ENCODE measurements around the gene PURB. TPM values are rescaled to one million over a fixed set of nuclear protein-coding genes. Genes with fewer than 3 reads are reported as not detected.
A peak's percentile ranks its signal among the peaks of the same experiment; 100 is the strongest.

Gene PURB
- total RNA-seq, 2 donors from 2014 or later: 10.5 to 10.9 TPM

DNA sequence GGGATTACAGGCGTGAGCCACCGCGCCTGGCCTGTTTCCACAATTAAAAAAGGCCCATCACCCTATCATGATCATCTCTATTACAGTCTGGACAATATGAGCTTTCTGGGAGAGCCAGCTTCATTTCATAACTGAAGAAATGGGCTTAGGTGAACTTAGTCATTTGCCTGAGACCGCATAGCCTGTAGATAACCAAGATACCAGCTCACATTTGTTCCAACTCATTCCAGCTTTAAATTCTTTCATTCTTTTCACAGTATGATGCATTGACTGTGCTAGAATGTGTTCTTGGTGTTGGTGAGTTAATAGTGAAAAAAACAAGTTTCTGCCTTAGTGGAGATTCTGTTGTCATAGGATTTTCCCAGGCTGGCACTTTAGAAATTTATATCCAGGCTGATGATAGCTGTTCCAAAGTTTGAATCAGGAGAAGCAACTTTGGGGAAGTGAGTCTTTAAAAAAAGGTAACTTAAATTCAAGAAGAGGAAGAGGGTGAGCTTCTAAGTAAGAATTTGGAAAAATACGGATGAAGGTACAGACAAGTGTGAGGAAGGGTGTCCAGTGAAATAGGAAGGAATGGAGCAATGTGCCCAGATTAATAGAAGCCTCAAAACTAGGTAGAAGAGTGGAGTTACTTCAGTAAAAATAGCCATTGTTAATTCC, 35.3 kb downstream of the PURB start:
- Histone ChIP-seq H3K9me3 (no peaks in the 10 kb centered on the region), H3K27ac (no peak overlapping the region), H3K4me1 (peaks cover 15% of the 10 kb centered on the region), H3K36me3 (replicated peaks in 1 of 2; ENCODE audit: insufficient read depth in 1 of 2, low read depth in 2 of 2) (no peaks in the 10 kb centered on the region), H3K4me3 (no peak overlapping the region), H3K27me3 (no peaks in the 10 kb centered on the region)
- no peak for ATAC-seq
- 71 to 83% methylated on average over 5 of the region's 5 CpGs for WGBS, 2 donors
- DNase-seq: no peak
- intact Hi-C loops (cut with DNase I): loop anchor here (10.0 kb wide), 2 partner anchors 255 to 285 kb away; no protein-coding TSS in a partner anchor
- TF ChIP-seq POLR2A (IDR thresholded peaks at IDR 0.05): no peak
- TF ChIP-seq, protein P1, sequence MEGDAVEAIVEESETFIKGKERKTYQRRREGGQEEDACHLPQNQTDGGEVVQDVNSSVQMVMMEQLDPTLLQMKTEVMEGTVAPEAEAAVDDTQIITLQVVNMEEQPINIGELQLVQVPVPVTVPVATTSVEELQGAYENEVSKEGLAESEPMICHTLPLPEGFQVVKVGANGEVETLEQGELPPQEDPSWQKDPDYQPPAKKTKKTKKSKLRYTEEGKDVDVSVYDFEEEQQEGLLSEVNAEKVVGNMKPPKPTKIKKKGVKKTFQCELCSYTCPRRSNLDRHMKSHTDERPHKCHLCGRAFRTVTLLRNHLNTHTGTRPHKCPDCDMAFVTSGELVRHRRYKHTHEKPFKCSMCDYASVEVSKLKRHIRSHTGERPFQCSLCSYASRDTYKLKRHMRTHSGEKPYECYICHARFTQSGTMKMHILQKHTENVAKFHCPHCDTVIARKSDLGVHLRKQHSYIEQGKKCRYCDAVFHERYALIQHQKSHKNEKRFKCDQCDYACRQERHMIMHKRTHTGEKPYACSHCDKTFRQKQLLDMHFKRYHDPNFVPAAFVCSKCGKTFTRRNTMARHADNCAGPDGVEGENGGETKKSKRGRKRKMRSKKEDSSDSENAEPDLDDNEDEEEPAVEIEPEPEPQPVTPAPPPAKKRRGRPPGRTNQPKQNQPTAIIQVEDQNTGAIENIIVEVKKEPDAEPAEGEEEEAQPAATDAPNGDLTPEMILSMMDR (IDR thresholded peaks at IDR 0.05): no peak

DNA sequence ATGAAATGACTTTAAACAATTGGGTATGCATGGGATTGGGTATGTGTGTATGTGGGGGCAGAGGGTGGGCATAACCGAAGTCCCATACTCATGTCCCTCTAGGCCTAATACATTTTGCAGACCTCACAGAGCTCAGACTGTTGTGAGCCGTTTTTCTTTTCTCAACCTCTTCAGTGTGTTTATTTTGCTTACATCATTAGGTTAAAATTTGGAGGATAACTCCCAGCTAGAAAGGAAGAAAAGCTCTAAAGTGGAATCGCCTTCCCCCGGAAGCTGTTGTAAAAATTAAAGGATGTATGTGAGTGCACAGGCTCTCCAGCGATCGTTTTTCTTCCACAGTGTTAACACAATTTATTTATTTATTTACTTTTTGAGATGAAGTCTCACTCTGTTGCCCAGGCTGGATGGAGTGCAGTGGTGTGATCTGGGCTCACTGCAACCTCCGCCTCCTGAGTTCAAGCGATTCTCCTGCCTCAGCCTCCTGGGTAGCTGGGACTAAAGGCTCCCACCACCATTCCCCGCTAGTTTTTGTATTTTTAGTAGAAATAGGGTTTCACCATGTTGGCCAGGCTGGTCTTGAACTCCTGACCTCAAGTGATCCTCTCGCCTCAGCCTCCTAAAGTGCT, 36.0 kb downstream of the PURB start:
- peaks cover 15% of the 10 kb centered on the region for H3K4me1 ChIP-seq

DNA sequence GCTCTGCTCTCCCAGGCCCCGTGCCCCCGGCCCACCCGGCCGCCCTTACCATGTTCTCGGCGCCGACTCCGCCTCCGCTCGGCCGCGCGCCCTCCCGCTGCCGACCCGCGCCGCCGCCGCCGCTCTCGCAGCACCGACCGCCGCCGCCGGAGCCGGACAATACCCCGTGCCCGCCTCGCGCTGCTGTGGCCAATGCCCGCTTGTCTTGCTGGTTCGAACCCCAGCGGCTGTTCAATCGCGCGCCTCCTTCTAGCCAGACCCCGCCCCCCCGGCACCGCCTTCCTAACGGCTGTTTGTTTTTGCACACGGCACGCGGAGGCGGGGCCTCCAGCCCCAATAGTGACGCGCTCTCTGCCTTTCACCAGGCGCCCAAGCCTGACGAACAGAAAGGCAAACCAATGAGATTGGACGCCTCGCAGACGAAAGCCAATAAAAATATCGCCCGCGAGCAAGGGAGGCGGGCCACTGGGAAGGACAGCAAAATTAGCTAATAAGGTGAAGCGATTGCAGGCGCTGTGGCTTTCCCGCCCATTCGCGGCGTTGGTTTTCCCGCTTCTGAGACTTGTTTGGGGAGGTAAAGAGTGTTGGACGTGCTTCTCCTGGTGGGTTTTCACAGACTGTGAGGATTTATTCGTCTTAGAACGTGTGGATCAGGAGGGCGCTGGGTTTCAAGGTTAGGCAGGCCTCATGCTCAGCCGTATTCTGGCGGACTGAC, 37.3 kb downstream of the PURB start, which contains the start of gene H2AZ2:
Gene H2AZ2, minus strand, starts transcription at position 168 of the 715 bp plus-strand sequence. Its CDS starts 116 bp downstream, at position 52.
- intact Hi-C loops (cut with DNase I): no loop called here
- ATAC-seq: peak; percentile 94
- Histone ChIP-seq H3K4me3 (peak within 1 kb of the TSS; percentile 54 to 63), H3K36me3 (replicated peaks in 1 of 2; ENCODE audit: insufficient read depth in 1 of 2, low read depth in 2 of 2) (no peaks in the 10 kb centered on the region), H3K4me1 (peaks cover 21% of the 10 kb centered on the region), H3K27me3 (no peaks in the 10 kb centered on the region), H3K9me3 (no peaks in the 10 kb centered on the region), H3K27ac (peak within 1 kb of the TSS; percentile 95 to 99 (median 96))
- peak; percentile 100 for DNase-seq
- TF ChIP-seq POLR2A (IDR thresholded peaks at IDR 0.05): peak; percentile 75 to 84 (median 82)
- TF ChIP-seq, protein P1 (IDR thresholded peaks at IDR 0.05): peak in 1 of 7 experiments; percentile 4
- 0% methylated on average over 25 to 68 of the region's 70 CpGs for WGBS, 2 donors

More for the DNA sequence above, 36.0 kb downstream of the PURB start:
- 68 to 75% methylated on average over 10 of the region's 10 CpGs for WGBS, 2 donors
- intact Hi-C loops (cut with DNase I): no loop called here
- Histone ChIP-seq H3K36me3 (replicated peaks in 1 of 2; ENCODE audit: insufficient read depth in 1 of 2, low read depth in 2 of 2) (no peaks in the 10 kb centered on the region), H3K9me3 (no peaks in the 10 kb centered on the region), H3K27ac (peak overlapping the region in 1 of 4 donors; percentile 95), H3K27me3 (no peaks in the 10 kb centered on the region), H3K4me3 (no peak overlapping the region)
- DNase-seq: no peak
- TF ChIP-seq, protein P1 (IDR thresholded peaks at IDR 0.05): no peak
- no peak for ATAC-seq

DNA sequence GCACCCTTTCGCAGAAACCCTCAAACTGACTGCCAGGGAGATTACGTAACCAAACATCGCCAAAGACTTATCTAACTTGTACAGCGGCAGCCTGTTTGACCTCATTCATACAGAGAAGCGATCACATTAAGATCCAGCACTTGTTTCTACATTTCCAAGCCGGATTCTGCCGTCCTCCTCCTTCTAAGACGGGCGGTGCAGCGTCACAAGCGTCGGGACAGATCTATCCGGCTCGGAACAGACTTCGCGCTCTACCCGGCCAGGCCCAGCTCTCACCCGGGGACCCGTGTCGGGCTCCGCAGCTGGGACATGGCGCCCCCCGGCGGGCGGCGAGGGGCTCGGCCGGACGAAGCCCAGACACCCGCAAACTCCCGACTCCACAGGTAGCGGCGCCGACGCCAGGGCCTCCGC, 37.8 kb downstream of the PURB start:
- peak; percentile 75 for ATAC-seq

More for the DNA sequence above, 37.8 kb downstream of the PURB start:
- peak overlapping the region; percentile 95 to 99 (median 96) for H3K27ac ChIP-seq
- no peaks in the 10 kb centered on the region for H3K36me3 ChIP-seq (replicated peaks in 1 of 2; ENCODE audit: insufficient read depth in 1 of 2, low read depth in 2 of 2)
- TF ChIP-seq POLR2A (IDR thresholded peaks at IDR 0.05): peak in 2 of 3 donors; percentile 61 to 70
- TF ChIP-seq, protein P1 (IDR thresholded peaks at IDR 0.05): peak; percentile 68 to 93 (median 87)
- H3K27me3 ChIP-seq: no peaks in the 10 kb centered on the region
- intact Hi-C loops (cut with DNase I): no loop called here
- 0% methylated on average over 4 to 30 of the region's 36 CpGs for whole genome bisulfite sequencing, 2 donors
- peak; percentile 83 to 88 (median 86) for DNase-seq
- H3K4me3 ChIP-seq: peak overlapping the region; percentile 46 to 63
- H3K9me3 ChIP-seq: no peaks in the 10 kb centered on the region
- peaks cover 25% of the 10 kb centered on the region for H3K4me1 ChIP-seq
